ENCODE results near the gene NBPF4.
"Not testable (repeated sequence)": the region's sequence is repeated elsewhere in the genome, so short reads cannot be mapped to it uniquely, and the experiment has no call there.

DNA sequence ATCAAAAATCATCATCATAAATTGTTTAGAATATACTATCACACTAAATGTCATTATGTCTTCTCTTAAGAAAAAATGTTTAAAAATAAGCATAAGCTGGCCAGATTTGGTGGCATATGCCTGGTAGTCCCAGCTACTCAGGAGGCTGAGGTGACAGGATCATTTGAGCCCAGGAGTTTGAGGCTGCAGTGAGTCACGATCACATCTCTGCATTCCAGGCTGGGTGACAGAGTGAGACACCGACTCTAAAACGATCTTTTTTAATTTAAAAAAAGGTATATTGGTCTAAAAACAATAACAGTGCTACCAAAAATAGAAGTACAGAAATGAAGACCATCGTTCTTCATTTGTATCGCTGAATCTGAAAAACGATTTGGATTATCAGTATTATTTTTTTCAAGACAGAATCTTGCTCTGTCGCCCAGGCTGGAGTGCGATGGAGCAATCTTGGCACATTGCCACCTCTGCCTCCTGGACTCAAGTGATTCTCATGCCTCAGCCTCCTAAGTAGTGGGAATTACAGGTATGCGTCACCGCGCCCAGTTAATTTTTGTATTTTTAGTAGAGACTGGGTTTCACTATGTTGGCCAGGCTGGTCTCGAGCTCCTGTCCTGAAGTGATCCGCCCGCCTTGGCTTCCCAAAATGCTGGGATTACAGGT lies 26.2 kb downstream of the NBPF4 start:
- TF ChIP-seq, protein P1, sequence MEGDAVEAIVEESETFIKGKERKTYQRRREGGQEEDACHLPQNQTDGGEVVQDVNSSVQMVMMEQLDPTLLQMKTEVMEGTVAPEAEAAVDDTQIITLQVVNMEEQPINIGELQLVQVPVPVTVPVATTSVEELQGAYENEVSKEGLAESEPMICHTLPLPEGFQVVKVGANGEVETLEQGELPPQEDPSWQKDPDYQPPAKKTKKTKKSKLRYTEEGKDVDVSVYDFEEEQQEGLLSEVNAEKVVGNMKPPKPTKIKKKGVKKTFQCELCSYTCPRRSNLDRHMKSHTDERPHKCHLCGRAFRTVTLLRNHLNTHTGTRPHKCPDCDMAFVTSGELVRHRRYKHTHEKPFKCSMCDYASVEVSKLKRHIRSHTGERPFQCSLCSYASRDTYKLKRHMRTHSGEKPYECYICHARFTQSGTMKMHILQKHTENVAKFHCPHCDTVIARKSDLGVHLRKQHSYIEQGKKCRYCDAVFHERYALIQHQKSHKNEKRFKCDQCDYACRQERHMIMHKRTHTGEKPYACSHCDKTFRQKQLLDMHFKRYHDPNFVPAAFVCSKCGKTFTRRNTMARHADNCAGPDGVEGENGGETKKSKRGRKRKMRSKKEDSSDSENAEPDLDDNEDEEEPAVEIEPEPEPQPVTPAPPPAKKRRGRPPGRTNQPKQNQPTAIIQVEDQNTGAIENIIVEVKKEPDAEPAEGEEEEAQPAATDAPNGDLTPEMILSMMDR (conservative IDR thresholded peaks at IDR 0.05): not testable (repeated sequence)
- TF ChIP-seq ZFX (IDR thresholded peaks at IDR 0.05): not testable (repeated sequence)
